H9 (cell line): ENCODE measurements around the gene LRP8. TPM values are rescaled to one million over a fixed set of nuclear protein-coding genes. Genes with fewer than 3 reads are reported as not detected.

ENCODE experiments used
- DNase-seq: peaks from one replicate; pipeline ENCODE4 v3.0.0-alpha.2; 2017
- H2AFZ ChIP-seq: one replicate; pipeline ENCODE4 v1.6.1; 2013; ENCODE audit warnings: mild to moderate bottlenecking, low read length, control low read depth, moderate library complexity
- H2AK5ac ChIP-seq: 2 replicates; pipeline ENCODE4 v1.6.1; 2013; ENCODE audit warnings: low read length, control low read depth, mixed read lengths; ENCODE audit not compliant: insufficient read length
- H2BK120ac ChIP-seq: one replicate; pipeline ENCODE4 v1.6.1; 2013; ENCODE audit warnings: low read depth, mild to moderate bottlenecking, low read length, control low read depth, inconsistent platforms; ENCODE audit not compliant: poor library complexity, severe bottlenecking
- H2BK12ac ChIP-seq: 2 replicates; pipeline ENCODE4 v1.6.1; 2013; ENCODE audit warnings: low read length, control low read depth, mixed read lengths, low read depth; ENCODE audit not compliant: insufficient read length
- H2BK15ac ChIP-seq: 2 replicates; pipeline ENCODE4 v1.6.1; 2013; ENCODE audit warnings: low read depth, low read length, control low read depth
- H2BK20ac ChIP-seq: one replicate; pipeline ENCODE4 v1.6.1; 2013; ENCODE audit warnings: low read depth, mild to moderate bottlenecking, low read length, control low read depth, inconsistent platforms; ENCODE audit not compliant: poor library complexity, severe bottlenecking
- H2BK5ac ChIP-seq: 2 replicates; pipeline ENCODE4 v1.6.1; 2013; ENCODE audit warnings: low read length, control low read depth, mixed read lengths; ENCODE audit not compliant: insufficient read length
- H3K14ac ChIP-seq: 2 replicates; pipeline ENCODE4 v1.6.1; 2013; ENCODE audit warnings: low read length, control low read depth; ENCODE audit not compliant: insufficient read depth
- H3K18ac ChIP-seq: 2 replicates; pipeline ENCODE4 v1.6.1; 2013; ENCODE audit warnings: low read depth, mild to moderate bottlenecking, mixed read lengths, low read length, control low read depth; ENCODE audit not compliant: insufficient read length
- H3K23ac ChIP-seq: 2 replicates; pipeline ENCODE4 v1.6.1; 2013; ENCODE audit warnings: low read length, control low read depth, mixed read lengths, low read depth; ENCODE audit not compliant: insufficient read length
- H3K23me2 ChIP-seq: 2 replicates; pipeline ENCODE4 v1.6.1; 2013; ENCODE audit warnings: low read depth, mild to moderate bottlenecking, mixed read lengths, low read length, control low read depth; ENCODE audit not compliant: insufficient read length, poor library complexity, severe bottlenecking
- H3K27ac ChIP-seq: 2 replicates; pipeline ENCODE4 v1.5.1; 2013; ENCODE audit warnings: low read length, control low read depth, mixed read lengths, low read depth; ENCODE audit not compliant: insufficient read length
- H3K27me3 ChIP-seq: 2 replicates; pipeline ENCODE4 v1.6.1; 2013; ENCODE audit warnings: low read length, control low read depth, inconsistent platforms; ENCODE audit not compliant: insufficient read depth
- H3K4ac ChIP-seq: 2 replicates; pipeline ENCODE4 v1.6.1; 2013; ENCODE audit warnings: low read depth, mild to moderate bottlenecking, control low read depth, inconsistent platforms, low read length, moderate library complexity
- H3K4me1 ChIP-seq: 2 replicates; pipeline ENCODE4 v1.6.1; 2013; ENCODE audit warnings: low read length, control low read depth, inconsistent platforms; ENCODE audit not compliant: insufficient read depth
- H3K4me2 ChIP-seq: 2 replicates; pipeline ENCODE4 v1.6.1; 2013; ENCODE audit warnings: low read length, control low read depth, mixed read lengths; ENCODE audit not compliant: insufficient read length, insufficient read depth
- H3K56ac ChIP-seq: 2 replicates; pipeline ENCODE4 v1.6.1; 2013; ENCODE audit warnings: low read depth, mild to moderate bottlenecking, mixed read lengths, low read length, control low read depth; ENCODE audit not compliant: insufficient read length
- H3K79me1 ChIP-seq: 2 replicates; pipeline ENCODE4 v1.6.1; 2013; ENCODE audit warnings: low read depth, mild to moderate bottlenecking, moderate library complexity, low read length, control low read depth, inconsistent platforms; ENCODE audit not compliant: insufficient read depth, poor library complexity, severe bottlenecking
- H3K79me2 ChIP-seq: 2 replicates; pipeline ENCODE4 v1.6.1; 2013; ENCODE audit warnings: low read length, control low read depth, inconsistent platforms; ENCODE audit not compliant: insufficient read depth
- H3K9ac ChIP-seq: 2 replicates; pipeline ENCODE4 v1.6.1; 2013; ENCODE audit warnings: low read length, control low read depth, mixed read lengths; ENCODE audit not compliant: insufficient read length; ENCODE audit errors: extremely low read depth
- H3K9me3 ChIP-seq: one replicate; pipeline ENCODE4 v1.6.1; 2013; ENCODE audit warnings: low read depth, low read length, inconsistent platforms; ENCODE audit not compliant: control insufficient read depth
- H3T11ph ChIP-seq: one replicate; pipeline ENCODE4 v1.6.1; 2013; ENCODE audit warnings: mild to moderate bottlenecking, low read length, control low read depth, inconsistent platforms
- H4K20me1 ChIP-seq: one replicate; pipeline ENCODE4 v1.6.1; 2013; ENCODE audit not compliant: control insufficient read depth, insufficient read length, insufficient read depth
- H4K5ac ChIP-seq: 2 replicates; pipeline ENCODE4 v1.6.1; 2013; ENCODE audit warnings: low read depth, mild to moderate bottlenecking, mixed read lengths, low read length, control low read depth; ENCODE audit not compliant: insufficient read length
- H4K8ac ChIP-seq: replicated peaks from 2 replicates; pipeline ENCODE4 v1.6.1; 2013; ENCODE audit warnings: low read length, control low read depth, mixed read lengths, low read depth; ENCODE audit not compliant: insufficient read length
- H4K91ac ChIP-seq: 2 replicates; pipeline ENCODE4 v1.6.1; 2013; ENCODE audit warnings: low read depth, mild to moderate bottlenecking, moderate library complexity, mixed read lengths, low read length, control low read depth; ENCODE audit not compliant: insufficient read length
- H3K27ac Mint-ChIP-seq, 3 experiments: 2 replicates in 2 of 3; 3 replicates in 1 of 3; pipeline ENCODE4 v1.8.0; 2020 to 2021; ENCODE audit warnings: mixed read lengths in 3 of 3, mild to moderate bottlenecking in 1 of 3, moderate library complexity in 1 of 3
- H3K27me3 Mint-ChIP-seq: 2 replicates; pipeline ENCODE4 v1.8.0; 2021; ENCODE audit warnings: low read depth, mild to moderate bottlenecking, moderate library complexity, mixed read lengths
- H3K36me3 Mint-ChIP-seq, 3 experiments: 2 replicates in 2 of 3; 3 replicates in 1 of 3; pipeline ENCODE4 v1.8.0; 2020 to 2021; ENCODE audit warnings: low read depth in 3 of 3, mixed read lengths in 3 of 3; ENCODE audit not compliant: insufficient read depth in 1 of 3
- H3K4me1 Mint-ChIP-seq, 2 experiments: 2 replicates each; pipeline ENCODE4 v1.8.0; 2020; ENCODE audit warnings: mixed read lengths in 2 of 2
- H3K4me3 Mint-ChIP-seq, 2 experiments: 2 replicates in 1 of 2; 3 replicates in 1 of 2; pipeline ENCODE4 v1.8.0; 2020 to 2021; ENCODE audit warnings: mild to moderate bottlenecking in 2 of 2, mixed read lengths in 2 of 2, moderate library complexity in 1 of 2
- H3K9me3 Mint-ChIP-seq, 2 experiments: 2 replicates in 1 of 2; 3 replicates in 1 of 2; pipeline ENCODE4 v1.8.0; 2020; ENCODE audit warnings: mild to moderate bottlenecking in 2 of 2, mixed read lengths in 2 of 2, moderate library complexity in 1 of 2
- WGBS: extraction: QIAGEN DNeasy Blood & Tissue Kit; methylation state at CpG from one replicate; pipeline ENCODE4 v1.1.7; 2013; ENCODE audit warnings: missing lambda C conversion rate, low lambda C conversion rate, mixed read lengths; ENCODE audit not compliant: insufficient read length; ENCODE audit errors: extremely low coverage; 5-methylcytosine and 5-hydroxymethylcytosine counted together
- total RNA-seq: library from RNA; stranded (reverse); gene quantifications from 2 replicates; pipeline ENCODE4 v1.2.1, GENCODE V29; 2021
- TF ChIP-seq, protein P1 (sequence below): fragments of 200-600 bp; sonication (generic); conservative IDR thresholded peaks from 3 replicates; pipeline ENCODE4 v1.8.0; 2021; ENCODE audit warnings: antibody characterized with exemption, mild to moderate bottlenecking

The LRP8 gene
- total RNA-seq, 1 experiment from 2014 or later = 78.6 TPM

DNA sequence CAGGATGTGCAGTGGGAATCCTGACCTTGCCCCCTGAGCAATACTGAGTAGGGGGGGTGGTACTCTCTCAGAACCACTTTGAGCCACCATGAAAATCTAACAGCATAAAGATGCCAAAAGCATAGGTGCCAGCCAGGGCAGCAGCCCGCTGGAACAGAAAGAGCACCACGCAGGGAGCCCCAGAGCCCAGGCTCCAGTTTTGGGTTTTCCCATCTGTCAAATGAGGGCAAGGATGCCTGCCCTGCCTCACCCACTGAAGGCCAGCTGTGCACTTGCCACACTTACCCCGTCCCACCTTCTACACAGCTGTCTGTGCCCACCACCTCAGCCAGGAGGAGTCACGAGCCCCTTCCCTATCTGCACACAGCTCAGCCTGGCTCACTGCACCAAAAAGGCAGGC is 20.8 kb downstream of the LRP8 start:
- no CpG with 5 or more reads among the region's 4 CpGs for WGBS
- peaks cover 9% of the 10 kb centered on the region; the same call in 1 of the 2 replicates for H3K79me2 ChIP-seq

More for the DNA sequence above, 20.8 kb downstream of the LRP8 start:
- no peaks in the 10 kb centered on the region for H3K27me3 Mint-ChIP-seq
- peak overlapping the region in 1 of 2 experiments; percentile 42; a peak in 1 of 5 replicates for H3K4me3 Mint-ChIP-seq
- Histone ChIP-seq H3K79me1 (no peaks in the 10 kb centered on the region), H2AFZ (no peak overlapping the region), H3K4me2 (no peak overlapping the region), H3T11ph (no peak overlapping the region), H2BK15ac (no peak overlapping the region), H3K14ac (no peak overlapping the region), H3K56ac (no peak overlapping the region), H4K5ac (no peak overlapping the region), H4K20me1 (peaks cover 3% of the 10 kb centered on the region), H3K9ac (no peak overlapping the region), H3K23ac (no peak overlapping the region), H3K23me2 (no peaks in the 10 kb centered on the region), H3K27me3 (no peaks in the 10 kb centered on the region), H2BK12ac (no peak overlapping the region), H3K27ac (no peak overlapping the region), H2BK5ac (no peak overlapping the region), H2AK5ac (no peak overlapping the region), H3K4me1 (no peaks in the 10 kb centered on the region), H3K4ac (no peak overlapping the region), H4K8ac (no peak overlapping the region), H2BK120ac (no peak overlapping the region), H3K9me3 (no peaks in the 10 kb centered on the region), H4K91ac (no peak overlapping the region), H2BK20ac (no peak overlapping the region), H3K18ac (no peak overlapping the region)
- H3K4me1 Mint-ChIP-seq = peaks cover 30 to 46% of the 10 kb centered on the region in 2 experiments
- H3K36me3 Mint-ChIP-seq = peaks cover 14 to 52% (median 24%) of the 10 kb centered on the region in 3 experiments; a peak in 5 of 7 replicates
- H3K9me3 Mint-ChIP-seq = no peaks in the 10 kb centered on the region
- H3K27ac Mint-ChIP-seq = peak overlapping the region in 2 of 3 experiments; percentile 35 to 79; a peak in 2 of 7 replicates
- DNase-seq = no peak
- TF ChIP-seq, protein P1, sequence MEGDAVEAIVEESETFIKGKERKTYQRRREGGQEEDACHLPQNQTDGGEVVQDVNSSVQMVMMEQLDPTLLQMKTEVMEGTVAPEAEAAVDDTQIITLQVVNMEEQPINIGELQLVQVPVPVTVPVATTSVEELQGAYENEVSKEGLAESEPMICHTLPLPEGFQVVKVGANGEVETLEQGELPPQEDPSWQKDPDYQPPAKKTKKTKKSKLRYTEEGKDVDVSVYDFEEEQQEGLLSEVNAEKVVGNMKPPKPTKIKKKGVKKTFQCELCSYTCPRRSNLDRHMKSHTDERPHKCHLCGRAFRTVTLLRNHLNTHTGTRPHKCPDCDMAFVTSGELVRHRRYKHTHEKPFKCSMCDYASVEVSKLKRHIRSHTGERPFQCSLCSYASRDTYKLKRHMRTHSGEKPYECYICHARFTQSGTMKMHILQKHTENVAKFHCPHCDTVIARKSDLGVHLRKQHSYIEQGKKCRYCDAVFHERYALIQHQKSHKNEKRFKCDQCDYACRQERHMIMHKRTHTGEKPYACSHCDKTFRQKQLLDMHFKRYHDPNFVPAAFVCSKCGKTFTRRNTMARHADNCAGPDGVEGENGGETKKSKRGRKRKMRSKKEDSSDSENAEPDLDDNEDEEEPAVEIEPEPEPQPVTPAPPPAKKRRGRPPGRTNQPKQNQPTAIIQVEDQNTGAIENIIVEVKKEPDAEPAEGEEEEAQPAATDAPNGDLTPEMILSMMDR = no peak
